ENCODE data around the gene GTF2H4.

- TF ChIP-seq, protein P1, sequence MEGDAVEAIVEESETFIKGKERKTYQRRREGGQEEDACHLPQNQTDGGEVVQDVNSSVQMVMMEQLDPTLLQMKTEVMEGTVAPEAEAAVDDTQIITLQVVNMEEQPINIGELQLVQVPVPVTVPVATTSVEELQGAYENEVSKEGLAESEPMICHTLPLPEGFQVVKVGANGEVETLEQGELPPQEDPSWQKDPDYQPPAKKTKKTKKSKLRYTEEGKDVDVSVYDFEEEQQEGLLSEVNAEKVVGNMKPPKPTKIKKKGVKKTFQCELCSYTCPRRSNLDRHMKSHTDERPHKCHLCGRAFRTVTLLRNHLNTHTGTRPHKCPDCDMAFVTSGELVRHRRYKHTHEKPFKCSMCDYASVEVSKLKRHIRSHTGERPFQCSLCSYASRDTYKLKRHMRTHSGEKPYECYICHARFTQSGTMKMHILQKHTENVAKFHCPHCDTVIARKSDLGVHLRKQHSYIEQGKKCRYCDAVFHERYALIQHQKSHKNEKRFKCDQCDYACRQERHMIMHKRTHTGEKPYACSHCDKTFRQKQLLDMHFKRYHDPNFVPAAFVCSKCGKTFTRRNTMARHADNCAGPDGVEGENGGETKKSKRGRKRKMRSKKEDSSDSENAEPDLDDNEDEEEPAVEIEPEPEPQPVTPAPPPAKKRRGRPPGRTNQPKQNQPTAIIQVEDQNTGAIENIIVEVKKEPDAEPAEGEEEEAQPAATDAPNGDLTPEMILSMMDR (IDR thresholded peaks at IDR 0.05): peak; percentile 83 to 93 (median 92)
- no peak for TF ChIP-seq POLR2A (IDR thresholded peaks at IDR 0.05)
- no peak for TF ChIP-seq EP300 (IDR thresholded peaks at IDR 0.05)
Observed at GRCh38 chr6:30877419-30878262, 30.4 kb upstream of the GTF2H4 start.

All from ovary (tissue), 3 donors.